ENCODE measurements around the gene RHEX.

RHEX gene

GRCh38 chr1:206120406-206120805 is 67.4 kb downstream of the RHEX start:
- no peak for DNase-seq

GRCh38 chr1:206121269-206121668 is 68.3 kb downstream of the RHEX start:
- DNase-seq = no peak

- DNase-seq = no peak
Measured at GRCh38 chr1:206122686-206123085, 69.7 kb downstream of the RHEX start.

- DNase-seq = no peak
Measured at GRCh38 chr1:206125346-206125745, 72.4 kb downstream of the RHEX start.

GRCh38 chr1:206127336-206127735 is 74.4 kb downstream of the RHEX start:
- DNase-seq = no peak

GRCh38 chr1:206128196-206128595 is 75.2 kb downstream of the RHEX start:
- no peak for DNase-seq

- no peak for DNase-seq
Measured at GRCh38 chr1:206131037-206131436, 78.1 kb downstream of the RHEX start.

- no peak for DNase-seq
Measured at GRCh38 chr1:206133751-206134415, 80.9 kb downstream of the RHEX start.

GRCh38 chr1:206135248-206135647 is 82.3 kb downstream of the RHEX start:
- DNase-seq = peak; percentile 30

GRCh38 chr1:206136241-206136640 is 83.3 kb downstream of the RHEX start:
- peak; percentile 0 for DNase-seq

GRCh38 chr1:206142011-206142410 is 89.0 kb downstream of the RHEX start:
- DNase-seq = no peak

GRCh38 chr1:206142770-206143169 is 89.8 kb downstream of the RHEX start:
- no peak for DNase-seq

GRCh38 chr1:206143537-206144172 is 90.7 kb downstream of the RHEX start:
- DNase-seq = peak; percentile 68

GRCh38 chr1:206144605-206145004 is 91.6 kb downstream of the RHEX start:
- no peak for DNase-seq

GRCh38 chr1:206145771-206146290 is 92.9 kb downstream of the RHEX start:
- DNase-seq = no peak

Data from NCI-H524 treated with DMSO at 0.1 percent for 48 hours (cell line).